ENCODE data around the gene NT5DC2.

- TF ChIP-seq CTCF (IDR thresholded peaks at IDR 0.05) = no peak
- TF ChIP-seq POLR2A (IDR thresholded peaks at IDR 0.05) = no peak
Observed at GRCh38 chr3:52532517-52532837, 1.2 kb downstream of the NT5DC2 start.
